T-helper 1 cell treated with Interleukin-12 subunit alpha and Interleukin-12 subunit beta and Interleukin-4 antibody, amounts not matched to agents 30 μg/mL and 1 μg/mL, for 36 hours (primary cell): ENCODE data around the gene PPIP5K2.

ENCODE experiments used
- H3K27ac Mint-ChIP-seq: one replicate; pipeline ENCODE4 v1.8.0; 2021; ENCODE audit warnings: mild to moderate bottlenecking, mixed read lengths
- H3K27me3 Mint-ChIP-seq: one replicate; pipeline ENCODE4 v1.8.0; 2021; ENCODE audit warnings: low read depth, mixed read lengths
- H3K36me3 Mint-ChIP-seq: one replicate; pipeline ENCODE4 v1.8.0; 2021; ENCODE audit warnings: low read depth, mixed read lengths
- H3K4me1 Mint-ChIP-seq: one replicate; pipeline ENCODE4 v1.8.0; 2021; ENCODE audit warnings: low read depth, mixed read lengths
- H3K4me3 Mint-ChIP-seq: one replicate; pipeline ENCODE4 v1.8.0; 2021; ENCODE audit warnings: mild to moderate bottlenecking, moderate library complexity, mixed read lengths
- H3K9me3 Mint-ChIP-seq: one replicate; pipeline ENCODE4 v1.8.0; 2021; ENCODE audit warnings: mixed read lengths

PPIP5K2 gene

DNA sequence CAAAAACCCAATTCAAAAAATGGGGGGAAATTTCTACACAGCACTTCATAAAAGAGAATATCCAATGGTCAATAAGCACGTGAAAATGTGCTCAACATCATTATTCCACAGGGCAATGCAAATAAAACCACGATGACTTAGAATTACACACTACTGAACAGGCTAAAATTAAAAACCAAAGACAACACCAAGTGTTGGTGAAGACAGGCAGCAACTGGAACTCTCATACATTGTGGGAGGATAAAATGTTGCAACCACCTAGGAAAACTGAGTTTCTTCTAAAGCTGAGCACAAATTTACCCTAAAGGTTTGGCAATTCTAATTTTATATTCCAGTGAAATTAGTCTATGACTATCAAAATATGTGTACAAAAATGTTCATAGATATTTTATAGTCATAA is 9.7 kb upstream of the PPIP5K2 start:
- Mint-ChIP-seq H3K36me3 (peaks cover 34% of the 10 kb centered on the region), H3K4me3 (no peak overlapping the region), H3K27ac (no peak overlapping the region), H3K4me1 (peaks cover 18% of the 10 kb centered on the region), H3K9me3 (peaks cover 10% of the 10 kb centered on the region), H3K27me3 (no peaks in the 10 kb centered on the region)

GRCh38 chr5:103111468-103111867 is 8.6 kb upstream of the PPIP5K2 start:
- H3K27me3 Mint-ChIP-seq, result no peaks in the 10 kb centered on the region
- peaks cover 18% of the 10 kb centered on the region for H3K4me1 Mint-ChIP-seq
- H3K36me3 Mint-ChIP-seq, result peaks cover 31% of the 10 kb centered on the region
- peak overlapping the region; percentile 52 for H3K4me3 Mint-ChIP-seq
- peaks cover 10% of the 10 kb centered on the region for H3K9me3 Mint-ChIP-seq
- H3K27ac Mint-ChIP-seq, result peak overlapping the region; percentile 82

GRCh38 chr5:103112910-103113309 is 7.2 kb upstream of the PPIP5K2 start:
- peaks cover 20% of the 10 kb centered on the region for H3K4me1 Mint-ChIP-seq
- H3K4me3 Mint-ChIP-seq, result no peak overlapping the region
- H3K36me3 Mint-ChIP-seq, result peaks cover 23% of the 10 kb centered on the region
- no peak overlapping the region for H3K27ac Mint-ChIP-seq
- H3K27me3 Mint-ChIP-seq, result no peaks in the 10 kb centered on the region
- H3K9me3 Mint-ChIP-seq, result peaks cover 10% of the 10 kb centered on the region

GRCh38 chr5:103114440-103114839 is 5.7 kb upstream of the PPIP5K2 start:
- Mint-ChIP-seq H3K36me3 (peaks cover 17% of the 10 kb centered on the region), H3K4me3 (no peak overlapping the region), H3K9me3 (peaks cover 10% of the 10 kb centered on the region), H3K27me3 (no peaks in the 10 kb centered on the region), H3K4me1 (peaks cover 31% of the 10 kb centered on the region), H3K27ac (no peak overlapping the region)

DNA sequence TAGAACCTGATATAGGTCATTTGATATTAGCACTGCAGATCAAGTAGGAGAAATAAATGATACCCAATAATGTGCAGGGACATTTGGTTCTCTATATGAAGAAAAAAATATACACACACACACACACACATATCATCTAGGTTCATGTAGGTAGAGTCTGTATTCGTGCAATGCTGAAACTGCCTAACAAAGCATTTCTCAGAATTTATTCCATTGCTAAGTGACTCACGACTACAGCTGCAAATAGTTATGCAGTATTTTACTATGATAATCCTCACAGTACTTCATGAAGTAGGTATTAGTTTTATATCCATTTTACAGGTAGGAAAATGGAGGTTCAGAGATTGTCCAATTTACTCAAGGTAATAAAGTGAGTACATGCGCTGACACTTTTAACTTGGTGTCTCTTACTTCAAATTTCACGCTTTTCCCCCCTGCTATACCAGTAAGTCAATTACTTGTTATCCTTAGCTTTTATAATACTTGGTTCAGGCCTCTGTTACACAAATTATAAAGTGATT is 2.6 kb upstream of the PPIP5K2 start:
- peaks cover 10% of the 10 kb centered on the region for H3K36me3 Mint-ChIP-seq
- no peaks in the 10 kb centered on the region for H3K9me3 Mint-ChIP-seq
- H3K27ac Mint-ChIP-seq, result no peak overlapping the region
- peaks cover 33% of the 10 kb centered on the region for H3K4me1 Mint-ChIP-seq
- no peak overlapping the region for H3K4me3 Mint-ChIP-seq
- H3K27me3 Mint-ChIP-seq, result no peaks in the 10 kb centered on the region

DNA sequence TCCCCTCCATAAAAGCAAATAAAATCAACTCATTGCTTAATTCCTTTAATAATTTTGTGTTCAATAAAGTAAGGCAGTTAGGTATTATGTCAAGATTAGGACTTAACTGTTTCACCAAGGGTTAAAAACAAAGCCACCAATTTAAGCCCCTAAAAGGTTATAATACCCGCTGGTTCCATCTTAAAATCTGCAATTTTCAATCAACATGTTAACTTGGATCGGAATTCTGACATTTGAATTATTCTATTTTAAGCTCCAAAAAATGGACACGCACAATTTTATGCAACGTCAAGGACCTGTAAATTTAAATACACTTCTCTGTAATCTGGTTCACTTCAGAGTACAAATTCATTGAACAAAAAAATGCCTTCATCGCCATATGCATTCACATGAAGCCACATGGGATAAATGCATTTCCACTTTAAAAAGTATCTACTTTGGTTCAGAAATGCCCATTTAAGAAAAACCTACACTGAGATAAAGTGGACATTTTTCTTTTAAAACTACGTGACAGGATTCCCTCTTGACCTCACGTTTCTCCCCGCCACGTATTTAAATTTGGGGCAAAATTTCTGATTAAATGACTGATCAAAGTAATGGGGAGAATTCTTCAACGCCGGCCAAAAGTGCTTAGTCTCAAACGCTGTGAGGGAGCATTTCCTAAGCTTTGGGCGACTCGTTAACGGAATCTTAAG is 884 bp upstream of the PPIP5K2 start:
- H3K9me3 Mint-ChIP-seq, result no peaks in the 10 kb centered on the region
- H3K36me3 Mint-ChIP-seq, result peaks cover 13% of the 10 kb centered on the region
- H3K4me3 Mint-ChIP-seq, result peak overlapping the region; percentile 92
- peaks cover 36% of the 10 kb centered on the region for H3K4me1 Mint-ChIP-seq
- no peaks in the 10 kb centered on the region for H3K27me3 Mint-ChIP-seq
- peak overlapping the region; percentile 99 for H3K27ac Mint-ChIP-seq

- Mint-ChIP-seq H3K4me3 (peak overlapping the region; percentile 92), H3K27me3 (no peaks in the 10 kb centered on the region), H3K36me3 (peaks cover 4% of the 10 kb centered on the region), H3K9me3 (no peaks in the 10 kb centered on the region), H3K27ac (peak overlapping the region; percentile 99), H3K4me1 (peaks cover 35% of the 10 kb centered on the region)
Measured at GRCh38 chr5:103120607-103121200, 603 bp downstream of the PPIP5K2 start.

DNA sequence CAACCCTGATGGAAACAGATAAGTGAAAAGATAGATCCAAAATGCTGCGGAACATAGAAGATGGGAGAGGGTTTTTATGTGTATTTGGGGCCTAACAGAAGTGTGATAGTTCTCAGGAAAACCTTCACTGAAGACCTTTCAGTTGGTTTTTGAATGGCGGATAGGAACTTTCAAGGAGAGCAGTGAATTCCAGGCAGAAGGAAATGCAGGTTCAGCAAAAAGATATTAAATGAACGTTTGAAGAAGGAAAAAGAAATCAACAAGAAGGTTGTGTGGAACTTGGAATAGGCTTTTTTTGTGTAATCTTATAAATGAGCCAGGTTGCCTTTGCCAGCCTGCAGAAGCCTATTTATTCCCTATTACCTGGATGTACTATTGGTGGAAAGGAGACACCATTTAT is 2.1 kb downstream of the PPIP5K2 start:
- Mint-ChIP-seq H3K9me3 (no peaks in the 10 kb centered on the region), H3K4me1 (peaks cover 33% of the 10 kb centered on the region), H3K4me3 (no peak overlapping the region), H3K36me3 (peaks cover 4% of the 10 kb centered on the region), H3K27ac (no peak overlapping the region), H3K27me3 (no peaks in the 10 kb centered on the region)

GRCh38 chr5:103126557-103126956 is 6.5 kb downstream of the PPIP5K2 start:
- Mint-ChIP-seq H3K4me1 (peaks cover 15% of the 10 kb centered on the region), H3K4me3 (no peak overlapping the region), H3K27ac (no peak overlapping the region), H3K27me3 (no peaks in the 10 kb centered on the region), H3K36me3 (peaks cover 8% of the 10 kb centered on the region), H3K9me3 (no peaks in the 10 kb centered on the region)

GRCh38 chr5:103127292-103127817 is 7.3 kb downstream of the PPIP5K2 start:
- H3K27me3 Mint-ChIP-seq, result no peaks in the 10 kb centered on the region
- no peaks in the 10 kb centered on the region for H3K9me3 Mint-ChIP-seq
- peaks cover 8% of the 10 kb centered on the region for H3K36me3 Mint-ChIP-seq
- no peak overlapping the region for H3K4me3 Mint-ChIP-seq
- H3K4me1 Mint-ChIP-seq, result peaks cover 10% of the 10 kb centered on the region
- H3K27ac Mint-ChIP-seq, result no peak overlapping the region

GRCh38 chr5:103128202-103128601 is 8.1 kb downstream of the PPIP5K2 start:
- Mint-ChIP-seq H3K27ac (no peak overlapping the region), H3K9me3 (no peaks in the 10 kb centered on the region), H3K27me3 (no peaks in the 10 kb centered on the region), H3K4me1 (peaks cover 6% of the 10 kb centered on the region), H3K36me3 (peaks cover 7% of the 10 kb centered on the region), H3K4me3 (no peak overlapping the region)

- H3K27ac Mint-ChIP-seq, result no peak overlapping the region
- no peak overlapping the region for H3K4me3 Mint-ChIP-seq
- H3K9me3 Mint-ChIP-seq, result no peaks in the 10 kb centered on the region
- peaks cover 6% of the 10 kb centered on the region for H3K36me3 Mint-ChIP-seq
- peaks cover 6% of the 10 kb centered on the region for H3K4me1 Mint-ChIP-seq
- H3K27me3 Mint-ChIP-seq, result no peaks in the 10 kb centered on the region
Measured at GRCh38 chr5:103132684-103133083, 12.6 kb downstream of the PPIP5K2 start.

DNA sequence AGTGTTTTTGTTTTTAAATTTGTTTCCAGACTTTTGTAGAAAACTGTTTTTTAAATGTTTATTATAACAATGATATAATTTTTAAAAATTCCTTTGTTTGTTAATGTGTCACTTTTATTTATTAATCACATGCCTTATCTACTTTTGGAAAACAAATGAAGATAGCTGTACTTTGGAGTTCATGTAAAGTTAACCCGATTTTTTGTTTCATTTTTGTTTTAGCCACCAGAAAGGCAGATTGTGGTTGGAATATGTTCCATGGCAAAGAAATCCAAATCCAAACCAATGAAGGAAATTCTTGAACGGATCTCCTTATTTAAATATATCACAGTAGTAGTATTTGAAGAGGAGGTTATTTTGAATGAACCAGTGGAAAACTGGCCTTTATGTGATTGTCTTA is 13.1 kb downstream of the PPIP5K2 start:
- H3K36me3 Mint-ChIP-seq, result peaks cover 6% of the 10 kb centered on the region
- H3K4me3 Mint-ChIP-seq, result no peak overlapping the region
- H3K9me3 Mint-ChIP-seq, result no peaks in the 10 kb centered on the region
- H3K4me1 Mint-ChIP-seq, result peaks cover 6% of the 10 kb centered on the region
- H3K27ac Mint-ChIP-seq, result no peak overlapping the region
- no peaks in the 10 kb centered on the region for H3K27me3 Mint-ChIP-seq

DNA sequence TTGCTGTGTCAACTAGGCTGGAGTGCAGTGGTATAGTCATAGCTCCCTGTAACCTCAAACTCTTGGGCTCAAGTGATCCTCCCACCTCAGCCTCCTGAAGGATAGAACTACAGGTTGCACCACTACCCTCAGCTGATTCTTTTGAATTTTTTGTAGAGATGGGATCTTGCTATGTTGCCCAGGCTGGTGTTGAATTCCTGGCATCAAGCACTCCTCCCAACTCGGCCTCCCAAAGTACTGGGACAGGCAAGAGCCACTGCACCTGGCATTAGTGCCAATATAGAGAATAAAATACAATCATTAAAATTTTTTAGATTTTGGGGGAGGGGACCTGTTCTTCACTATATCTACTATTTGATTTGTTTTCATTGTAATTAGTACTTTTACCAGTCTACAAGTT is 15.4 kb downstream of the PPIP5K2 start:
- H3K36me3 Mint-ChIP-seq, result peaks cover 17% of the 10 kb centered on the region
- H3K27ac Mint-ChIP-seq, result no peak overlapping the region
- no peak overlapping the region for H3K4me3 Mint-ChIP-seq
- peaks cover 7% of the 10 kb centered on the region for H3K4me1 Mint-ChIP-seq
- no peaks in the 10 kb centered on the region for H3K9me3 Mint-ChIP-seq
- no peaks in the 10 kb centered on the region for H3K27me3 Mint-ChIP-seq

- no peaks in the 10 kb centered on the region for H3K9me3 Mint-ChIP-seq
- no peaks in the 10 kb centered on the region for H3K27me3 Mint-ChIP-seq
- no peak overlapping the region for H3K4me3 Mint-ChIP-seq
- peaks cover 15% of the 10 kb centered on the region for H3K36me3 Mint-ChIP-seq
- H3K27ac Mint-ChIP-seq, result no peak overlapping the region
- peaks cover 3% of the 10 kb centered on the region for H3K4me1 Mint-ChIP-seq
Measured at GRCh38 chr5:103138202-103138690, 18.1 kb downstream of the PPIP5K2 start.
